Fibroblast of pulmonary artery (primary cell): Measurements from ENCODE around the gene PEMT.

ENCODE experiments used
- DNase-seq: peaks from one replicate; pipeline ENCODE4 v3.0.0-alpha.2; 2010; ENCODE audit warnings: low read depth
- H3K4me3 ChIP-seq: replicated peaks from 2 replicates; pipeline ENCODE4 v1.5.1; 2011; ENCODE audit warnings: low read depth, mild to moderate bottlenecking, control low read depth, low read length, moderate library complexity
- TF ChIP-seq, protein P1 (sequence below): IDR thresholded peaks from 2 replicates; pipeline ENCODE4 v1.5.1; 2011; ENCODE audit warnings: mild to moderate bottlenecking, control low read depth, low read length, inconsistent platforms; ENCODE audit errors: missing control alignments

PEMT gene

DNA sequence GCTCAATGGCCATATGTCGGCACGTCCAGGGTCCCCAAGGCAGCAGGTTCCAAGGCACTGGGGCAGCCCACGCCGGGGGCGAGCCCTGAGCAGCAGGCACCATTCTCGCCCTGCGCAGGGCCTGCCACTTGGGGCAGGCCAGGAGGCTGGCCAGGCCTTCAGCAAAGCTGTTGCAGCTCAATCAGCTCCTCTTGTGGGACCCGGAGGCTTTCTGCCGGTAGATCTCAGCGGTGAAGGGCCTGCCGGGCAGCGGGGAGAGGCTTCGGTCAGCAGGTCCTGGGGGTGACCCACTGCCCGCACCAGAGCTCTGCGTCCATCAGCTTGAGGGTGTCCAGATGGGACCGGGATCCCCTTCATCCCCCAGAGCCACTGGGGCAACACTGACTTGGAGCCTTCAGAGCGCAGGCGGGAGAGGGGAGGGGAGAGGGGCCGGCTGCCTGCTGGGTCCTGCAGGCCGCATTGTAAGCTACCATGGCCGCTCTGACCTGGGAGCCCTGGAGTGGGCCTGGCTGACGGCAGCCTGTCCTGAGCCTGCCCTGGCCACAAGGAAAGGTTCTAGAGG lies 85.8 kb downstream of the PEMT start:
- H3K4me3 ChIP-seq: no peak overlapping the region
- TF ChIP-seq, protein P1, sequence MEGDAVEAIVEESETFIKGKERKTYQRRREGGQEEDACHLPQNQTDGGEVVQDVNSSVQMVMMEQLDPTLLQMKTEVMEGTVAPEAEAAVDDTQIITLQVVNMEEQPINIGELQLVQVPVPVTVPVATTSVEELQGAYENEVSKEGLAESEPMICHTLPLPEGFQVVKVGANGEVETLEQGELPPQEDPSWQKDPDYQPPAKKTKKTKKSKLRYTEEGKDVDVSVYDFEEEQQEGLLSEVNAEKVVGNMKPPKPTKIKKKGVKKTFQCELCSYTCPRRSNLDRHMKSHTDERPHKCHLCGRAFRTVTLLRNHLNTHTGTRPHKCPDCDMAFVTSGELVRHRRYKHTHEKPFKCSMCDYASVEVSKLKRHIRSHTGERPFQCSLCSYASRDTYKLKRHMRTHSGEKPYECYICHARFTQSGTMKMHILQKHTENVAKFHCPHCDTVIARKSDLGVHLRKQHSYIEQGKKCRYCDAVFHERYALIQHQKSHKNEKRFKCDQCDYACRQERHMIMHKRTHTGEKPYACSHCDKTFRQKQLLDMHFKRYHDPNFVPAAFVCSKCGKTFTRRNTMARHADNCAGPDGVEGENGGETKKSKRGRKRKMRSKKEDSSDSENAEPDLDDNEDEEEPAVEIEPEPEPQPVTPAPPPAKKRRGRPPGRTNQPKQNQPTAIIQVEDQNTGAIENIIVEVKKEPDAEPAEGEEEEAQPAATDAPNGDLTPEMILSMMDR: no peak
- no peak for DNase-seq

DNA sequence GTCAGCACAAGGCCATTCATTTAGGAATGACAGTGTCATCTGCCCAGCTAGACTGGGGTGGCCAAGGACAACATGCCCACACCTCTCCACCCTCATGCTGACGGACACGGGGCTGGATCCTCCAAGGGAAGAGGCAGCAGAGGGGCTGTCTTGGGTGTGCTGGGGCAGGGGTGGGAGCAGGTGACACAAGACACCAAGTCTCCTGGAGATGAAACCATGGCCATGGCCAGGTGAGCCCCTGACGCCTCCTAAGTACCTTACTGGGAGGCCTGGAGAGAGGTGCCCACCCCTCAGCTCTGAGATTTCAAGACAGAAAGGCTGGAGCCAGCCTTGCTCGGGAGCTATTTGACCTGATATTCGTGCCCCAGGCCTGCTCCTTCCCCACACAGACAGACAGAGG lies 86.4 kb downstream of the PEMT start:
- TF ChIP-seq, protein P1: no peak
- no peak overlapping the region for H3K4me3 ChIP-seq
- no peak for DNase-seq

DNA sequence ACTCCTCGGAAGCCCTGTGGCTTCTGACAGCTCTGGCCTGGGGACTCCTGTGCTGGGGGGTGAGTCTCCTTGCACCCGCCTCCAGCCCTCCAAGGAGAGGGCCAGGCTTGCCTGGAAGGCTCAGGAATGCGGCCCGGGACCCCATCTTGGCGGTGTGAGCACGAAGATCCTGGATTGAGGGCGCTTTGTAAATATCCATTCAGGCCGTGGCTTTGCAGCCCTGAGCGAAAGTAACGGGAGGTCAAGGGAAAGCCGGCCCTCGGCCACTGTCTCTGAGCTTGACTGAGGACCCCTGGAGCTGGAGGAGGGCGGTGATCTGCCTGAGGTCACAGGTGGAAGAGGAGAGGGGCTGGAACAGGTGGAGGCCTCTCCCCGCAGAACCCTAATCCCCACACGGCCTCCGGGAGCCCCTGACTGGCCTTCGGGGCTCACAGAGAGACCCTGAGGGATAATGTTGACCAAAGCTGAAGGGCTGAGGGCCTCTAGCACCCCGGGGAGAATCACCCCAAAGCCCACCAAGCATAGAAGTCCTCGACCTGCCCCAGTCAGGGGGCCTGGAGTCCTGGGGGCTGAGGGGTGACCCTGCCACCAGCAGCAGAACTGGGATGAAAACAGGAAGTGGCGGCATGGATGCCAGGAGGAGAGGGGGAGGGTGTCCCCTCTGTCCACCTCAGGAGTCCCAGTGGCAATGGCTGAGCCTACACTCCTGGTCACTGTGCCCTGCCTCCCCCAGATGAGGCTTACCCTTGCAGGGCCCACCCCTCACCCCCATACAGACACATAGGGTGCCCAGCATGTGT lies 87.0 kb downstream of the PEMT start:
- no peak overlapping the region for H3K4me3 ChIP-seq
- TF ChIP-seq, protein P1: no peak
- DNase-seq: no peak

DNA sequence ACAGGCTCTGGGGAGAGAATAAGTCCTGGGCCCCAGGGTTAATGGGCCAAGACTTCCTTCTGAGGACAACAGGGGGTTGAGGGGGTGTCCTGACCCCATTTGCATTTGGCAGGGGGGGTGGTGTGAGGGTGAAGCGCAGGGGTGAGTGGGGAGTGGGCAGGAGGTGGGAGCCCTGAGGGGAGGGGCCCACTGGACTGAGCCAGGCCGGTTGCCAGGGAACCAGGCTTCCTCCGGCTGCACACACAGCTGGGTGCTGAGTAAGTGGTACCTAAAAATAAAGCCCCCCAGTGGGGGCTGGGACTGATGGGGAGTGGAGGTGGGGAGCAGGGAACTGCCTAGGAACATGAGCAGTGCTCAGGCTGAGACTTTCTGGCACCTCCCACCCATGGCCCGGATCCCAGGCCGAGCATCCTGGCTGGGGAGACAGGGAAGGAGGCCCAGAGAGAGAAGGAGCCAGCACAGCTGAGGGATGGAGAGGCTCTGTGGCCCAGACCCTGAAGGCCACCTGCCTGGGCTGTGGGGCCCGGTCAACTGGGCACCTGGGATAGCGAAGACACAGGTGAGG lies 87.9 kb downstream of the PEMT start:
- DNase-seq: no peak
- TF ChIP-seq, protein P1: no peak
- H3K4me3 ChIP-seq: no peak overlapping the region

DNA sequence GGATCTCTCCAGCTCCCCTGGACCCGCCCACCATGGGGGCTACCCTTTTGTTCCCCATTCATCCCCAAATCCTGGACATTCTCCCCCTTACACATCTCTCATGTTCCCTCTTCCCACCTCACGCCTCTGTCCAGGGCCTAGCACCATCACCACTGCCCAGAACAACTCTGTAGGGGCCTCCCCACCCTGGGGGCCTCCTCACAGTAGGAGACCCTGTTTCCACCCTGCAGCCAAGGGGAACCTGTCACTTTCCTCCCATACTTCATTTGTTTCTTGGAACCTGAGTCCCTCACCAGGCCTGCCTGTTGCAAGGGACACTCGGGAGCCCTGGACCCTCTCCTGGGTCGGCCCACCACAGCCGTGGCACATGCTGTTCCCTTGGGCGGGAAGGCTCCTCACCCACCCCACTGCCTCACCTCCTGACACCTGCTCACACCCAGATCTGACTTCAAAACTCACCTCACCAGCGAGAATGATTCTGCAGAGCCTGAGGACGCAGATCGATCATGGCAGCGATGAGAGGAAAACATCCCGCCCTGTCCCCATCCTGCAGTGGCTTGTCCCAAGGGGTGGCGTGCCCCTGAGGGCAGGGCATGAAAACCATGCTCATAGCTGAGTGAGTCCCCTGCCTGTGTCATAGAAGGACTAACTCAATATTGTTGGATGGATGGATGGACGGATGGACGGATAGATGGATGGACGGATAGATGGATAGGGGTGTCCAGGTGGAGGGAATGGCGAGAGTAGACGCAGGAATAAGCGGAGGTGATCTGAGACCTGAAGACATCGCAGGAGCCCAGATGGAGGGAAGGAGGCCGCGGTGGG lies 88.6 kb downstream of the PEMT start:
- H3K4me3 ChIP-seq: no peak overlapping the region
- TF ChIP-seq, protein P1: no peak
- DNase-seq: no peak

DNA sequence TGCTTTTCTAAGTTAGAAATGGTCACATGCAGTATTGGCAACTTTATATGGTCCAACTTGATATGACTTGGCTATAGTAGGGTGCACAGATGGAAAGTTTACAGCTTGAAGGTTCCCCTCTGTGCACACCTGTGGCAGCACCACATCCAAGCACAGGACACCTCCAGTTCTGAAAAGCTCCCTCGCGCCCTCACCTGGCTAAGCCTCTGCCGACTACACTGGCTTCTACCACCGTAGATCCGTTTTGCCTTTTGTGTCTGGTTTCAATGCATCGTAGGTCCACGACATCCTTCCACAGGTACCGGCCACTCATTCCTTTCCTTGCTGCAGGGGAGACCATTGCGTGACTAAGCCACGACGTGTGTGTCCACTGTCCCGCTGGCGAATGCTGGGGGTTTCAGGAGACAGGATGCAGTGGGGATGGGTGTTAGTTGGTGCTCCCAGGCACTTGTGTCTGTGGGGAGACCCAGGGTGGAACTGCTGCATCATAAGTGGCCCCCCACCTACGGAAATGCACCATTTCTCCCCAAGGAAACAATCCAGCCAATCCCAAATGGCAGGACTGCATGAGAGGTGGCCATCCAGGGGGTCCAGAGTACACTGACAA lies 90.4 kb downstream of the PEMT start:
- no peak overlapping the region for H3K4me3 ChIP-seq
- no peak for DNase-seq

More for the DNA sequence above, 90.4 kb downstream of the PEMT start:
- TF ChIP-seq, protein P1: no peak
